Umbilical cord (tissue), 2 donors: ENCODE measurements around the gene DOLK. TPM values are rescaled to one million over a fixed set of nuclear protein-coding genes. Genes with fewer than 3 reads are reported as not detected.

ENCODE experiments used
- DNase-seq: peaks from one replicate; pipeline ENCODE4 v3.0.0-alpha.2; 2015; ENCODE audit warnings: low spot score
- total RNA-seq: library from RNA; depleted of rRNA; stranded (reverse); fragments of >200 nt; gene quantifications from one replicate; pipeline ENCODE4 v1.2.3, GENCODE V29; 2014; ENCODE audit warnings: low replicate concordance; ENCODE audit not compliant: insufficient read depth

The DOLK gene
- total RNA-seq, 1 donor from 2014 or later: 9.4 TPM

DNA sequence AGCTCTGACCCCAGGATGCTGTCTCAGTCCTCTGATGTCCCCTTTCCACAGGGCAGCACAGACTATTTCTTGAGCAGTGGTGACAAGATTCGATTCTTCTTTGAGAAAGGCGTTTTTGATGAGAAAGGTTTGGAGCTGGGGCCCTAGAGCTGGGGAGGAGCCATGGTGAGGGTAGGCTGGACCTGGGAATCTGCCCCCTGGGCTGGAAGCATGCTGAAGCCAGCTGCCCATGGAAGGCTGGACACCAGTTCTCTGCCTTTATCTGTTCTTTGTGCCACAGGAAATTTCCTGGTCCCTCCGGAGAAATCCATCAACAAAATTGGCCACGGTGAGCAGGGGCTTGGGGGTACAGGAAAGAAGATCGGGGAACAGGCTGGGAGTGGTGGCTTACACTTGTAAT, 13.7 kb downstream of the DOLK start:
- DNase-seq: no peak

DNA sequence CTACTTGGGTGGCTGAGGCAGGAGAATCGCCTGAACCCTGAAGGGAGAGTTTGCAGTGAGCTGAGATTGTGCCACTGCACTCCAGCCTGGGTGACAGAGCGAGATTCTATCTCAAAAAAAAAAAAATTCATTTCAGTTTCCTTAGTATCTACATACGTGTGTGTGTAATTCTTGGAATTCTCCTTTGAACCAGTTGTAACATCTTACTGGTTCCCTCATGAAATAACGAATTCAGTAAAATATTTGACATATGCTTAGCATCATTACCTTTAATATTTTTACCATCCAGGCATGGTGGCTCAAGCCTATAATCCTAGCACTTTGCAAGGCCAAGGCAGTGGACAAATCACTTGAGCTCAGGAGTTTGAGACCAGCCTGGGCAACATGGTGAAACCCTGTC, 17.8 kb downstream of the DOLK start:
- no peak for DNase-seq

DNA sequence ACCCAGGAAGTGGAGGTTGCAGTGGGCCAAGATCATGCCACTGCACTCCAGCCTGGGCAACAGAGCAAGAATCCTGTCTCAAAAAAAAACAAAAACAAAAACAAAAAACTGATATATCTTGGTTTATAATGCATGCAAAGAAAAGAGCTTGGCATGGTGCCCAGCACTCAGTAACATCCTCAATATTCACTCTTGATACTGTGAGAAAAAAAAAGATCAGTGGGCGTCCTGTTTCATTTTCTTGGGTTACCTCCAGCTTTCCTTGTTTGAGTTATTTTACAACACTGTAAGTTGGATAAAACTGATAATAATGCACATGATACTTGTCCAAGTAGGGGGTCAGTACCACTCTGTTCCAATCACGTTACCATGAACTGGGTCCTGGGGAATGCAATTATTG, 18.8 kb downstream of the DOLK start:
- no peak for DNase-seq

DNA sequence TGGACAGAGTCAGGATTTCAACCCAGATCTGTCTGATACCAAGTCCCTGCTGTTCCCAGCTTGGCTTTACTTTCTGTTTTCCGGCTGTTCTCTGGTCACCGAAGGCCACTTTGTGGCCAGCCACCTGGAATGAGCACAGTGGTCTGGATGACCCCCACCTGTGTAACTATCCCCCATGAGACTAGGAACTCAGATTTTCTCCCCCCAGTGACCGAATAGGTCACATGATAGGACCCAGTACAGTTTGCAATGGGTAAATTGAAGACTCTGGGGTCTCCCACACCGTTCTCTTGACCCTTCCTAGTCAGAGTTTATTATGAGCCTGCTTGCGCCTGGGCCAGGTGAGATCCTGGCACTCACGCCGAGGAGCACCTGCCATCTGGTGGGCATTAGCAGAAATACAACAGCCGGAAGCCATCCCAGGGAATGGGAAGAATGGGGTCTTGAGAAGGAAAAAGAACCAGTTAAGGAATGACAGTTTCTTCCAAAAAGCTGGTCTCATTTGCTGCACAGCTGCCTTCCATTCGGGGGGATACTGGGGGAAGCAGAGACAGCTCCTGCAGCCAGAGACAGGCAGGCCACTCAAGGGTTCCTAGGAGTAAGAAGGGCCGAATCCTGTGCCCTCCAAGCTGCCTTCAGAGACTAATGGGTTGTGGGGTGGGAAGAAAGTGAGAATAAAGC, 19.5 kb downstream of the DOLK start:
- DNase-seq: peak; percentile 55

DNA sequence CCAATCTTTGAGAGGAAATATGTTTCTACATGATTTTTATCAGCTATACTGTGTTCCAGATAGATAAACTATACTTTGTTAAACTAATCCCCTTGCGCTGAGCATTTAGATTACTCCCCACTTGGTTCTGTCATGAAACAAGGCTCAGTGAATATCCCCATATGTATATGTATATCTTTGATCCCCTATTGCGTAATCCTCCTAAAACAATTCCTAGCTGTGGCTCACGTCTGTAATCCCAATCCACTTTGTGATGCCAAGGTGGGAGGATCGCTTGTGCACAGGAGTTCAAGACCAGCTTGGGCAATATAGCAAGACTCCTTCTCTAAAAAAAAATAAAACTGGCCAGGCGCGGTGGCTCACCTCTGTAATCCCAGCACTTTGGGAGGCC, 23.9 kb downstream of the DOLK start:
- no peak for DNase-seq

DNA sequence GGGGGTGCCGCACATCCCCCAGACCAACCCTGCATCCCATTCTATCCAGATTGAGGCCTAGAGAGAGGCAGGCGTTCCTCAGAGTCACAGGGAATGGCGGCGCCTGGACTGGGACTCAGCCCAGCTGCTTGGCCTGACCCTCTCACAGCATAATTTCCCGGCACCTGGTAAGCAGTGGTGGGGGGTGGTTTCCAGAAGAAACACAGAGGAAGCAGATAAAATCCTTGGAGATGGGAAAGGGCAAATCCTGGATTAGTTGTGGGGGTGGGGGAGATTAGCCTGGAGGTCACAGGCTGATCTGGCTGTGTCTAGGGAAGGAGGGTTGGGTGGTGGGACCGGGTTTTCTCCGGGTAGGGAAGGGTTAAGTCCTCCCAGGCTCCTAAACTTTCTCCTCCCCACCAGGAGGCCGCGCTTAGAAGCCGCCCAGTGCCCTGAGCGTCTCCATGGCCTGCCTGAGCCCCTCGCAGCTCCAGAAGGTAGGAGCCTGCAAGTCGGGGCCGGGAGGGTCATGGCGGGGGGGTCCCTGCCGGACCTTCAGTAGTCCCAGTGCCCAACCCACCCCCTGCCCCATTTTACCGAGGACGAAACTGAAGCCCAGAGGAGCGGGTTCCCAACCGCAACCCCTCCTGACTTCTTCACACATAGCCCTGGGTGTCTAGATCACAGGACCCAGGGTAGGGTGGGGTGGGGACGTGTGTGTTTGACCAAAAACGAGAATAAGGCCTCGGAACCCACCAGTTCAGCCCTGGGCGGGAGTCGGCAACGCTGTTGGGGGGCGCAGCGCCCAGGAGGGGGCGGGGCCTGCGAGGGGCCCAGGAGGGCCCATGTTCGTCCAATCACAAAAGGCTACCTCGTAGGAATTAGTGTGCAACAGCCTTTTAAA, 25.3 kb downstream of the DOLK start:
- peak; percentile 88 for DNase-seq

DNA sequence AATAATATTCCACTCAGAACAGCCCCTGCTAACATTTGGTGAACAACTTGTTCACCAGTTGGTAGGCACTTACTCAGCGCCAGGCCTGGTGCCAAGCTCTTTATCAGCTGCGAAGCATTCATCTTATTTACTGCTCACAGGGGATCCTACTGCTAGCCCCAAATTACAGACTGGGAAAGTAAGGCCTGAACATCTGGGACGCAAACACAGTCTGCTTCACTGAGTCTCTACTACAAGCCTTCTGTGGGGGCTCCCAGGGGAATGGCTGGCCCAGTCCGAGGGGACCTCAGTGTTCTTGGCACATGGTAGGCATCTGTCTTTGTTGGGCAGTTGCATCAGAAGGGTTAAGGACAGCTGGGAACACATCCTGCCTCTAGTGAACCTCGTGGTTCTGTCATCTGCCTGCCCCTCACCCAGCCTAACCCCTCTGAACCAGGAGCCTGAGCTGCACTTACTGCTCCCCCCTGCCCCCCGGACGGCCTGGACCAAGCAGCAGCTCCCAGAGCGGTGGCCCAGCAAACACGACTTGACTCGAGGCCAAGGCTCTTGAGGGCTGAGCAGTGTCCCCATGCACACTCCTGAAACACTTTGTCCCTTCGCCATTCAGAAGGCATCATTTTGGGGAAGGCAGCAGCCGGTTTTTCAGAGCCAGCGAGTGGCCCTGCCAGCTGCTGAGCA, 26.9 kb downstream of the DOLK start, which contains the start of gene PHYHD1:
Gene PHYHD1 (plus strand): TSS at position 602 of the 678 bp plus-strand sequence. CDS start 1,342 bp downstream, outside the sequence.
- DNase-seq: no peak

DNA sequence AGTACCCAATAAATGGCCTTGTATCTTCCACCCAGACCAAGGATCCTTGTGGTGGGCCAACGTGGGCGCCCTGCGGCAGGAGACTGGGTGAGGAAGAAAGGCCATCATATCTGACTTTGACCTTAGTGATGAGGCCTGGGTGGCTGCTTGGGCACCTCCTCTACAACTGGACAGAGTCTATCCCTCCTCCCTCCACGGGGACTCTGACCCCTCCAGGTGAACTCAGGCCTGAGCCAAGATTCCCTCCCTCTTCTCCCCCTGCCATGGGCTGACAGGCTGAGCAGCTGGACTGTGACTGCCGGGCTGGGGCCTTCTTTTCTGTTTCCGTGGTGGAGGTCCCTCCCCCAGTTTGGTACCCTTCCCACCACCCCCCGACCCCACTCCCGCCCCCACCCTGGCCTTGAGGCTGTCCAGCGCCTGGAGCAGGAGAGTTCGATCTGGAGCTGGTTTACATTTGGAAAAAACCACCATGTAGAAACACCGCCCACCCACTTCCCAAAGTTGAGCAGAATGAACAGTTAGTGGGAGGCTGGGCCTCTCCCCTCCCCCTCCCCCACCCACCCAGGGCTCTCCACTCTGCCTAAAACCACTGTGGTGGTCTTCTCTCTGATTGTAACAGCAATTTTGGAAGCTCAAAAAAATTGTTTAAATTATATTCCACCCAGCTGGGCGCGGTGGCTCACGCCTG, 27.9 kb downstream of the DOLK start:
- no peak for DNase-seq

DNA sequence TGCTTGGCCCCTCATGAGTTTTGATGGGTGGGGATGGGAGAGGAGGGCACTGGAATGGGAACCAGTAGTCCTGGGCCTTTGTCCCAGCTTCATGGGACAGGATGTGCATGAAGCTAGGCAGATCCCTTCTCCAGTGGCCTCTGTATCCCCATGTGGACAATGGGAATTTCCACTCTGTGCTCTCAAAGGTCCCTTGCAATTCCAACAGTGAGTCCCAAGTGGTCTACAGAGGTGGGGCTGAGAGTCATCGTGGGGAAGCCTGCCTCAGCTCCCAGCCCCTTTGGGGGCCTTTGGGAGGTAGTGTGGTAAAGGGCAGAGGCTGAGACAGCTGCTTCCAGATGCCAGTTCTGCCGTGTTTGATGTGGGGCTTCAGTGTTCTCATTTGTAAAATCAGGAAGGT, 28.5 kb downstream of the DOLK start:
- no peak for DNase-seq

DNA sequence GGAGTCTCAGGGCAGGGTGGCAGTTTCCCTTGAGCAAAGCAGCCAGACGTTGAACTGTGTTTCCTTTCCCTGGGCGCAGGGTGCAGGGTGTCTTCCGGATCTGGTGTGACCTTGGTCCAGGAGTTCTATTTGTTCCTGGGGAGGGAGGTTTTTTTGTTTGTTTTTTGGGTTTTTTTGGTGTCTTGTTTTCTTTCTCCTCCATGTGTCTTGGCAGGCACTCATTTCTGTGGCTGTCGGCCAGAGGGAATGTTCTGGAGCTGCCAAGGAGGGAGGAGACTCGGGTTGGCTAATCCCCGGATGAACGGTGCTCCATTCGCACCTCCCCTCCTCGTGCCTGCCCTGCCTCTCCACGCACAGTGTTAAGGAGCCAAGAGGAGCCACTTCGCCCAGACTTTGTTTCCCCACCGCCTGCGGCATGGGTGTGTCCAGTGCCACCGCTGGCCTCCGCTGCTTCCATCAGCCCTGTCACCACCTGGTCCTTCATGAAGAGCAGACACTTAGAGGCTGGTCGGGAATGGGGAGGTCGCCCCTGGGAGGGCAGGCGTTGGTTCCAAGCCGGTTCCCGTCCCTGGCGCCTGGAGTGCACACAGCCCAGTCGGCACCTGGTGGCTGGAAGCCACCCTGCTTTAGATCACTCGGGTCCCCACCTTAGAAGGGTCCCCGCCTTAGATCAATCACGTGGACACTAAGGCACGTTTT, 30.1 kb downstream of the DOLK start:
- DNase-seq: peak; percentile 74

DNA sequence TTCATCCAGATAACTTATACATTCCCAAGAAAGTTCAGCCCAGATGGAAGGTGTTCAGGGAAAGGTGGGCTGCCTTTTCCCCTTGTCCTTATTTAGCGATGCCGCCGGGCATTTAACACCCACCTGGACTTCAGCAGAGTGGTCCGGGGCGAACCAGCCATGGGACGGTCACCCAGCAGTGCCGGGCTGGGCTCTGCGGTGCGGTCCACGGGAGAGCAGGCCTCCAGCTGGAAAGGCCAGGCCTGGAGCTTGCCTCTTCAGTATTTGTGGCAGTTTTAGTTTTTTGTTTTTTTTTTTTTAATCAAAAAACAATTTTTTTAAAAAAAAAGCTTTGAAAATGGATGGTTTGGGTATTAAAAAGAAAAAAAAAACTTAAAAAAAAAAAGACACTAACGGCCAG, 30.7 kb downstream of the DOLK start:
- DNase-seq: no peak

DNA sequence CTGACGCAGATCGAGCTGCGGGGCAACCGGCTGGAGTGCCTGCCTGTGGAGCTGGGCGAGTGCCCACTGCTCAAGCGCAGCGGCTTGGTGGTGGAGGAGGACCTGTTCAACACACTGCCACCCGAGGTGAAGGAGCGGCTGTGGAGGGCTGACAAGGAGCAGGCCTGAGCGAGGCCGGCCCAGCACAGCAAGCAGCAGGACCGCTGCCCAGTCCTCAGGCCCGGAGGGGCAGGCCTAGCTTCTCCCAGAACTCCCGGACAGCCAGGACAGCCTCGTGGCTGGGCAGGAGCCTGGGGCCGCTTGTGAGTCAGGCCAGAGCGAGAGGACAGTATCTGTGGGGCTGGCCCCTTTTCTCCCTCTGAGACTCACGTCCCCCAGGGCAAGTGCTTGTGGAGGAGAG, 31.2 kb downstream of the DOLK start:
- no peak for DNase-seq

DNA sequence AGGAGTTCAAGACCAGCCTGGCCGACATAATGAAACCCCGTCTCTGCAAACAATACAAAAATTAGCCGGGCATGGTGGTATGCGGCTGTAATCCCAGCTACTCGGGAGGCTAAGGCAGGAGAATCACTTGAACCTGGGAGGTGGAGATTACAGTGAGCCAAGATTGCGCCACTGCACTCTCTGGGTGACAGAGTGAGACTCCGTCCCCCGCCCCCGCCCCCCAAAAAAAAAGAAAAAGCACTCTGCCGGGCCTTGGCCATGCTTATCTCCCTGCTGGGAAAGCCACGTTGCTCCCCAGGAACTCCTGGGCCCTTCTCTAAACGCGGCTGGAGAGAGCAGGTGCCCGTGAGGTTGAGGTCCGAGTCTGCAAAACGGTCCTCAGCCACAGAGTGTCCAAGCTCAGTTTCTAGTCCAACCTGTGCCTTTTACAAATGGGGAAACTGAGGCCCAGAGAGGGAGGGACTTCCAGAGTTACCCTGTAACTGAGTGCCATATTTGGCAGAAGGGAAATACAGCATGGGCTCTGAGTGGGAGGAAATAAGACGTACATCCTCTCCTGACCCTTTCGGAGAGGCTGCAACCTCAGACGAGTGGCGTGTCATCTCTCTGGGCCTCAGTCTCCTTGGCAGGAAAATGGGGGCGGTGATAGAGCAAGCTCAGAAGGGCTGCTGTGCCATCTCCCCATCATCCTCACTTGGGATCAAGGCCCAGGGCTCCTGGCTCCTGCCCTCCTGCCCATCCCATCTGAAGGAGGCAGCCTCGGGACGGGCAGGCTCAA, 33.2 kb downstream of the DOLK start:
- no peak for DNase-seq

DNA sequence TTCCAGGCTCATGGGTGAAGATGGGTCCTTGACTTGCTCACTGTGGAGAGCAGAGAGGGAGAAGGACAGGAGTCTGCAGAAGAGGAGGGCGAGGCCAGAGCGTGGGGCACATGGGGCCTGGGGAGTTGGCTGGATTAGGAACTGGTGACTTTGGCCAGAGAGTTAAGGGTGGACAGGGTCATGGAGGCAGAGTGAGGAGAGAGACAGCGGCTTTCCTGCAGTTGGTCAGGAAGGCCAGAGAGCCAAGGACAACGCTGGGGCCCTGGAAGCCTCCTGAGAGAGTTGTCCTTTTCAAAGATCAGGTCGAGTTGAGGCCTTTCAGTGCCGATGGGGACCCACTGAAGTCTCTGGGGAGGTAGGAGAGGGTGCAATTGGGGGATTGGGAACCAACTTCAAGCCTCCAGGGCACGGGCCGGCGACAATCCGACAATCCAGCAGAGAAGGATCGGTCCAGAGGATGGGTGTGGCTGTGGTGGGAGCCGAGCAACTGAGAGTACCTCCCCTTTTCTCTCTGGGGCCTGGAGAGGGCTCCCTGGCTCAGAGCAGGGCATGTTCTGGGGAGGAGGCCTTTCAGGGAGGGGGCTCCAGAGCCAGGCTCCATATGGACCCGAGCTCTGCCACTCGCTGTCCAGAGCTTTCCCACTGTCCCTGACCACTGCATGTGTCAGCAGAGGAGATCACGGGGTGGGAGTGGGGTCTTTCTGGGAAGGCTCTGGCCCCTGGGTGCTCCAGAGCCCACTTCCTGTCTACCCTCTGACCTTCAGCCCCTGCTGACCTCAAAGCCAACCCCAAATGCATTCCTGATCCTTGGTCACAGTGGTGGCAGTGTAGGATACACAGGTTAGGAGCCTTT, 34.1 kb downstream of the DOLK start:
- DNase-seq: peak; percentile 45

DNA sequence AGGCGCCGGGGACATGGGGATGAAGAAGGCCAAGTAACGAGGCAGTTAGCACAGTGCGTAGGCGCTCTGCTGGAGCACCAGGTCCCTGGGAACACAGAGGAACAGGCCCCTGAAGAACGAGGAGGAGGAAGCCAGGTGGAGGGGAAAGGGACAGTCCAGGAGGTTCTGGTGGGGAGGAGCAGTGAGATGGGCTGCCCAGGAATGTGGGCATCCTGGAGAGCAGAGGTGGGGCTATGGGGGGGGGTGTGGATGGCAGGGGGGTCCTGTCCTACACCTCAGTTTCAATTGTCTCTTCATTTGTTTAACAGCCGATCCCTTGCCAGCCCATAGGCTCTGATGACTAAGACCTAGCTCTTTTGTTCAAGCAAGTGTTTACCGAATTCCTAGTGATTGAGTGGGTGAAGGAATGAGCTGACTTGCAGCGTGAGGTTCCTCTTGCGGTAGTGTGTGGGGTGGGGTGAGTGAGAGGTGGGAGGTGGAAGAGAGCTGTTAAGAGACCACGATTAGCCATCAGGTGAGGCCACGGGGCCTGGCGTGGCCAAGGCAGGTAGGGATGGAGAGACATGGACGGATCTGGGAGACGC, 35.0 kb downstream of the DOLK start:
- no peak for DNase-seq

DNA sequence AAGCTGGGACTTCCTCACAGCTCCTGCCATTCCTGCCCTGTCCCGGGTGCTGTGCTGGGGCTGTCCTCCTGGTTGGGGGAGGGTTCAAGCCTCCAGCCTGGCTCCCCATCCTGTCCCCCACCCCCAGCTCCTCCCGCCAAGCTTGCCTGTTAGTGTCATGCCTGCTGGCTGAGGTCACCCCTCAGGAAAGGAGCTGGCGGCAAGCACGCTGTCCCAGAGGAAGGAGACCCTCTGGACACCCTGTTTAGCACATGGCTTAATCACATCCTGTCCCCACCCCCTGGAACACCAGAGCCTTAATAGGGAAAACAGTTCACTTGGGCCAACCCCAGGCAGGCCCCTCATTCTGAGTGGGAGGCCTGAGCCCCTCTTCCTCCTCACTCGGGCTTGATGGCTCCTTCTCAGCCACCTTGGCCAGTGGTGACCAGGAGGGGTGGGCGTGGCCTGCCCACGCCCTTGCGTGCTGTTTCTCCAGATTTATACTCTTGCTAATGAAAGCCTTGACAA, 35.8 kb downstream of the DOLK start:
- DNase-seq: peak; percentile 60

DNA sequence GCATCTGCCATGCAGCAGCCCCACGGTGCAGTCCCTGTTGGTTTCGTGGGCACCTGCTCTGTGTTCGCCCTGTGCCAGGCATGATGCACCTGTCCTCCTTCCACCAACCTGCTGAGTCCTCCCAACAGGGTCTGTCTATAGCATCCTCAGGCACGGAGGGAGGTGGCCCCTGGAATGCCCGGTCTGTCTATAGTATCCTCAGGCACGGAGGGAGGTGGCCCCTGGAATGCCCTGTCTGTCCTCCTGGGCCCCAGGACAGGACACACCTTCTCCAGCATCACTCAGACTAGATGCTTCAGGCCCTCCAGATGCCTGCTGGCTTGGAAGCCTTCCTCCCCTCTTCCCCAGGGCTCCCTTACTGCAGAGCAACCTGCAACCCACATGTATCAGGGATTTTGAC, 36.5 kb downstream of the DOLK start:
- DNase-seq: no peak

DNA sequence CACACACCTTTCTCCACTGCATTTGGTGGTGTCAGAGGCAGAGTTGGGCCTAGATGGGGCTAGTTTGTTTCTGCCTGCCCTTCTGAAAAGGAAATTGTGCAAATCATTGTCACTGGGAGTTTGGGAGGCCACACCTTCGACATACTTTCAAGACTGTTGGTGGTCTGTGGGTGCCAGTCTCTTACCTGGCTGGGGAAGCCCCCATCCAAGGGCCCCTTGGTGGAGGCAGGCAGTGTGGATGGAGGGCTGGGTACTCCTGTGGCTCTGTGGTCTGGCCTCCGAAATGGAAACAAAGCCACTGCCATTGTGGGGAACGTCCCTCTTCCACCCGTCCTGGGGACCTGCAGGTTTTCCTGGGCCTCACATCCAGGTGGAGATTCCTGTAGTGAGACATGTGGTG, 37.5 kb downstream of the DOLK start:
- DNase-seq: no peak

DNA sequence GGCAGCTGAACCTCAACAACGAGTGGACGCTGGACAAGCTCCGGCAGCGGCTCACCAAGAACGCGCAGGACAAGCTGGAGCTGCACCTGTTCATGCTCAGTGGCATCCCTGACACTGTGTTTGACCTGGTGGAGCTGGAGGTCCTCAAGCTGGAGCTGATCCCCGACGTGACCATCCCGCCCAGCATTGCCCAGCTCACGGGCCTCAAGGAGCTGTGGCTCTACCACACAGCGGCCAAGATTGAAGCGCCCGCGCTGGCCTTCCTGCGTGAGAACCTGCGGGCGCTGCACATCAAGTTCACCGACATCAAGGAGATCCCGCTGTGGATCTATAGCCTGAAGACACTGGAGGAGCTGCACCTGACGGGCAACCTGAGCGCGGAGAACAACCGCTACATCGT, 39.0 kb downstream of the DOLK start:
- no peak for DNase-seq
